Loucy (cell line): ENCODE data around the gene CD209.

ENCODE experiments used
- H2AFZ ChIP-seq: fragments of 200-600 bp; sonication (generic); 2 replicates; pipeline ENCODE4 v1.6.0; 2016; ENCODE audit warnings: antibody characterized with exemption, mild to moderate bottlenecking, low read length, moderate library complexity
- H3F3A ChIP-seq: fragments of 200-600 bp; 2 replicates; pipeline ENCODE4 v1.6.0; 2016; ENCODE audit warnings: antibody characterized with exemption, low read depth, mild to moderate bottlenecking
- H3K27me3 ChIP-seq: fragments of 200-600 bp; sonication (generic); 2 replicates; pipeline ENCODE4 v1.6.1; 2014; ENCODE audit warnings: low read length, mild to moderate bottlenecking; ENCODE audit not compliant: insufficient read depth, poor library complexity, severe bottlenecking
- H3K36me3 ChIP-seq: fragments of 200-600 bp; sonication (generic); 2 replicates; pipeline ENCODE4 v1.6.1; 2016; ENCODE audit warnings: low read length; ENCODE audit not compliant: insufficient read depth
- H3K4me1 ChIP-seq: fragments of 200-600 bp; sonication (generic); 2 replicates; pipeline ENCODE4 v1.5.1; 2014; ENCODE audit warnings: low read length, mild to moderate bottlenecking; ENCODE audit not compliant: insufficient read depth, poor library complexity, severe bottlenecking
- H3K4me2 ChIP-seq: fragments of 200-600 bp; sonication (generic); 2 replicates; pipeline ENCODE4 v1.6.0; 2014; ENCODE audit warnings: antibody characterized with exemption, low read length, low read depth, mild to moderate bottlenecking; ENCODE audit not compliant: poor library complexity, severe bottlenecking
- H3K4me3 ChIP-seq: fragments of 200-600 bp; sonication (generic); 2 replicates; pipeline ENCODE4 v1.5.1; 2014; ENCODE audit warnings: low read length, mild to moderate bottlenecking, mixed read lengths; ENCODE audit not compliant: poor library complexity, severe bottlenecking
- H3K79me2 ChIP-seq: fragments of 200-600 bp; sonication (generic); 2 replicates; pipeline ENCODE4 v1.6.1; 2014; ENCODE audit warnings: low read length; ENCODE audit not compliant: insufficient read depth
- H3K9ac ChIP-seq: fragments of 200-600 bp; sonication (generic); 2 replicates; pipeline ENCODE4 v1.6.0; 2014; ENCODE audit warnings: mild to moderate bottlenecking, low read depth, low read length, moderate library complexity; ENCODE audit not compliant: poor library complexity, severe bottlenecking
- H3K9me2 ChIP-seq: fragments of 200-600 bp; sonication (generic); replicated peaks from 2 replicates; pipeline ENCODE4 v1.6.1; 2016; ENCODE audit warnings: low read depth, low read length, mixed read lengths
- H3K9me3 ChIP-seq: fragments of 200-600 bp; sonication (generic); 2 replicates; pipeline ENCODE4 v1.6.1; 2014; ENCODE audit warnings: mild to moderate bottlenecking, antibody characterized with exemption, low read length, low read depth; ENCODE audit not compliant: insufficient read depth
- H4K20me1 ChIP-seq: fragments of 200-600 bp; sonication (generic); 2 replicates; pipeline ENCODE4 v1.6.0; 2014; ENCODE audit warnings: antibody characterized with exemption, low read length, mild to moderate bottlenecking; ENCODE audit not compliant: insufficient read depth, poor library complexity, severe bottlenecking
- CTCF ChIP-seq: fragments of 200-600 bp; sonication (generic); conservative IDR thresholded peaks from 2 replicates; pipeline ENCODE4 v1.5.1; 2014; ENCODE audit warnings: mild to moderate bottlenecking, antibody characterized with exemption, low read length
- EZH2phosphoT487 ChIP-seq: fragments of 200-600 bp; IDR thresholded peaks from 2 replicates; pipeline ENCODE4 v1.6.1; 2018; ENCODE audit warnings: antibody characterized with exemption, mild to moderate bottlenecking, moderate library complexity, borderline replicate concordance

Gene CD209

GRCh38 chr19:7709932-7710460 lies 37.3 kb downstream of the CD209 start:
- Histone ChIP-seq H3K9me3 (no peaks in the 10 kb centered on the region), H3K4me1 (no peaks in the 10 kb centered on the region), H3F3A (no peaks in the 10 kb centered on the region), H3K79me2 (no peaks in the 10 kb centered on the region), H2AFZ (no peak overlapping the region), H3K36me3 (no peaks in the 10 kb centered on the region), H3K4me3 (no peak overlapping the region), H3K9me2 (no peaks in the 10 kb centered on the region), H3K9ac (no peak overlapping the region), H3K4me2 (no peak overlapping the region), H3K27me3 (no peaks in the 10 kb centered on the region), H4K20me1 (no peaks in the 10 kb centered on the region)
- no peak for TF ChIP-seq CTCF
- TF ChIP-seq EZH2phosphoT487, result no peak

- no peak overlapping the region for H3K4me2 ChIP-seq
- H3K36me3 ChIP-seq, result no peaks in the 10 kb centered on the region
- no peaks in the 10 kb centered on the region for H3F3A ChIP-seq
- no peak for TF ChIP-seq EZH2phosphoT487
- TF ChIP-seq CTCF, result no peak
- H3K9ac ChIP-seq, result no peak overlapping the region
- no peaks in the 10 kb centered on the region for H3K9me2 ChIP-seq
- no peaks in the 10 kb centered on the region for H3K4me1 ChIP-seq
- H4K20me1 ChIP-seq, result no peaks in the 10 kb centered on the region
- H2AFZ ChIP-seq, result no peak overlapping the region
- H3K4me3 ChIP-seq, result no peak overlapping the region
- H3K27me3 ChIP-seq, result no peaks in the 10 kb centered on the region
- H3K9me3 ChIP-seq, result no peaks in the 10 kb centered on the region
- H3K79me2 ChIP-seq, result no peaks in the 10 kb centered on the region
Measured at GRCh38 chr19:7706955-7707456, 40.3 kb downstream of the CD209 start.

GRCh38 chr19:7706188-7706954 lies 41.0 kb downstream of the CD209 start:
- Histone ChIP-seq H3K4me2 (no peak overlapping the region), H4K20me1 (no peaks in the 10 kb centered on the region), H3K36me3 (no peaks in the 10 kb centered on the region), H3K79me2 (no peaks in the 10 kb centered on the region), H3K9me3 (no peaks in the 10 kb centered on the region), H3K9me2 (no peaks in the 10 kb centered on the region), H3K27me3 (no peaks in the 10 kb centered on the region), H2AFZ (no peak overlapping the region), H3K9ac (no peak overlapping the region), H3K4me3 (no peak overlapping the region), H3F3A (no peaks in the 10 kb centered on the region), H3K4me1 (no peaks in the 10 kb centered on the region)
- TF ChIP-seq CTCF (no peak), EZH2phosphoT487 (no peak)
